GM23248 (cell line): ENCODE measurements around the gene PPCDC.

Source experiments
- EZH2 ChIP-seq: fragments of 200-600 bp; sonication (generic); IDR thresholded peaks from 2 replicates; pipeline ENCODE4 v1.6.1; 2018; ENCODE audit warnings: antibody characterized with exemption, mild to moderate bottlenecking; ENCODE audit not compliant: insufficient read depth, poor library complexity, severe bottlenecking
- EZH2phosphoT487 ChIP-seq: fragments of 200-600 bp; sonication (generic); IDR thresholded peaks from 2 replicates; pipeline ENCODE4 v1.6.1; 2018; ENCODE audit warnings: antibody characterized with exemption, moderate library complexity, mild to moderate bottlenecking, low read depth; ENCODE audit not compliant: insufficient read depth

GRCh38 chr15:74976159-74976558 is 47.2 kb upstream of the PPCDC start:
- no peak for TF ChIP-seq EZH2
- TF ChIP-seq EZH2phosphoT487: no peak
